ENCODE measurements around the gene SLC44A2. TPM values are rescaled to one million over a fixed set of nuclear protein-coding genes. Genes with fewer than 3 reads are reported as not detected.

SLC44A2 gene
- total and polyA plus RNA-seq, 5 donors, result 70.1 to 145 (median 109) TPM

DNA sequence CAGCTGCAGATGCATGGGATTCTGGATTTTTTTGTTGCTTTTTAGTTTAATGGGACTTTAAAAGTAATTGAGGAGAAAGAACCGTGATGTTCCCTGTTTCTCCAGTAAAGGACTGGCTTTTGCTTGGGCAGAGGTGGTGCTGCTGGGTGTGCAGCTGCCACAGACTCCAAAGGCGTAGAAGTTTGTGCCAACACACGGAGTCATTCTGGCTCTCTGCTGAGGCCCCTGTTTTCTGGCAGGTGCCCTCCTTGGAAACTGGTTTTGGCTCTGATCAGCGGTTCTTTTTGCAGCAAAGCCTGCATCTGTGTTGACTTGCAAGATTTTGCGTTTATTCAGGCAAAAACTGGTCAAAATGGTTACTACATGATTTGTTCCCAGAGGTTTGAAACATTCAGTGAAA lies 59.9 kb downstream of the SLC44A2 start:
- DNase-seq (no peak), ATAC-seq (no peak)
- intact Hi-C loops (cut with DNase I), result no loop called here
- H3K4me3 ChIP-seq (ENCODE audit: low read length), result no peak overlapping the region
- 70% methylated on average over 5 of the region's 5 CpGs for WGBS
- H3K27ac ChIP-seq (ENCODE audit: low read length), result no peak overlapping the region
- no peaks in the 10 kb centered on the region for H3K4me1 ChIP-seq (ENCODE audit: control insufficient read depth, insufficient read depth, low read length)
- no peaks in the 10 kb centered on the region for H3K27me3 ChIP-seq (ENCODE audit: control insufficient read depth, insufficient read depth)
- H3K9me3 ChIP-seq (ENCODE audit: control insufficient read depth, low read length), result no peaks in the 10 kb centered on the region

GRCh38 chr19:10686193-10686592 lies 60.8 kb downstream of the SLC44A2 start:
- no peaks in the 10 kb centered on the region for H3K9me3 ChIP-seq (ENCODE audit: control insufficient read depth, low read length)
- intact Hi-C loops (cut with DNase I), result no loop called here
- no peak overlapping the region for H3K27ac ChIP-seq (ENCODE audit: low read length)
- WGBS, result 75% methylated on average over 10 of the region's 10 CpGs
- ATAC-seq (peak in 1 of 2 donors; percentile 3), DNase-seq (no peak)
- no peaks in the 10 kb centered on the region for H3K4me1 ChIP-seq (ENCODE audit: control insufficient read depth, insufficient read depth, low read length)
- no peak overlapping the region for H3K4me3 ChIP-seq (ENCODE audit: low read length)
- no peaks in the 10 kb centered on the region for H3K27me3 ChIP-seq (ENCODE audit: control insufficient read depth, insufficient read depth)

- no peak overlapping the region for H3K27ac ChIP-seq (ENCODE audit: low read length)
Observed at GRCh38 chr19:10686661-10687517, 61.5 kb downstream of the SLC44A2 start.

GRCh38 chr19:10687518-10688288 lies 62.4 kb downstream of the SLC44A2 start:
- DNase-seq, result no peak
- H3K4me3 ChIP-seq (ENCODE audit: low read length), result no peak overlapping the region
- no peak for ATAC-seq
- intact Hi-C loops (cut with DNase I), result no loop called here
- no peak overlapping the region for H3K27ac ChIP-seq (ENCODE audit: low read length)
- H3K27me3 ChIP-seq (ENCODE audit: control insufficient read depth, insufficient read depth), result no peaks in the 10 kb centered on the region
- no peaks in the 10 kb centered on the region for H3K9me3 ChIP-seq (ENCODE audit: control insufficient read depth, low read length)
- 88% methylated on average over 25 of the region's 25 CpGs for WGBS
- H3K4me1 ChIP-seq (ENCODE audit: control insufficient read depth, insufficient read depth, low read length), result no peaks in the 10 kb centered on the region

More at GRCh38 chr19:10686661-10687517, 61.5 kb downstream of the SLC44A2 start:
- intact Hi-C loops (cut with DNase I), result no loop called here
- ATAC-seq (peak; percentile 48 to 74), DNase-seq (peak; percentile 70 to 90 (median 86))
- 60% methylated on average over 31 of the region's 31 CpGs for WGBS
- Histone ChIP-seq H3K4me3 (ENCODE audit: low read length) (no peak overlapping the region), H3K9me3 (ENCODE audit: control insufficient read depth, low read length) (no peaks in the 10 kb centered on the region), H3K4me1 (ENCODE audit: control insufficient read depth, insufficient read depth, low read length) (no peaks in the 10 kb centered on the region), H3K27me3 (ENCODE audit: control insufficient read depth, insufficient read depth) (no peaks in the 10 kb centered on the region)

GRCh38 chr19:10688545-10689280 lies 63.4 kb downstream of the SLC44A2 start:
- H3K27me3 ChIP-seq (ENCODE audit: control insufficient read depth, insufficient read depth), result no peaks in the 10 kb centered on the region
- 93% methylated on average over 27 of the region's 27 CpGs for WGBS
- H3K9me3 ChIP-seq (ENCODE audit: control insufficient read depth, low read length), result no peaks in the 10 kb centered on the region
- ATAC-seq (no peak), DNase-seq (no peak)
- no peaks in the 10 kb centered on the region for H3K4me1 ChIP-seq (ENCODE audit: control insufficient read depth, insufficient read depth, low read length)
- H3K4me3 ChIP-seq (ENCODE audit: low read length), result no peak overlapping the region
- no peak overlapping the region for H3K27ac ChIP-seq (ENCODE audit: low read length)
- intact Hi-C loops (cut with DNase I), result no loop called here

GRCh38 chr19:10690341-10690781 lies 65.0 kb downstream of the SLC44A2 start:
- DNase-seq, result peak in 1 of 3 donors; percentile 13
- H3K9me3 ChIP-seq (ENCODE audit: control insufficient read depth, low read length), result no peaks in the 10 kb centered on the region
- H3K4me3 ChIP-seq (ENCODE audit: low read length), result no peak overlapping the region
- ATAC-seq, result no peak
- intact Hi-C loops (cut with DNase I), result no loop called here
- 44% methylated on average over 7 of the region's 7 CpGs for WGBS
- no peak overlapping the region for H3K27ac ChIP-seq (ENCODE audit: low read length)
- H3K27me3 ChIP-seq (ENCODE audit: control insufficient read depth, insufficient read depth), result no peaks in the 10 kb centered on the region
- peaks cover 2% of the 10 kb centered on the region for H3K4me1 ChIP-seq (ENCODE audit: control insufficient read depth, insufficient read depth, low read length)

GRCh38 chr19:10691178-10691881 lies 66.0 kb downstream of the SLC44A2 start:
- ATAC-seq (no peak), DNase-seq (peak in 1 of 3 donors; percentile 47)
- Histone ChIP-seq H3K9me3 (ENCODE audit: control insufficient read depth, low read length) (no peaks in the 10 kb centered on the region), H3K27me3 (ENCODE audit: control insufficient read depth, insufficient read depth) (no peaks in the 10 kb centered on the region), H3K4me1 (ENCODE audit: control insufficient read depth, insufficient read depth, low read length) (peaks cover 7% of the 10 kb centered on the region), H3K4me3 (ENCODE audit: low read length) (no peak overlapping the region), H3K27ac (ENCODE audit: low read length) (no peak overlapping the region)
- WGBS, result 82% methylated on average over 23 of the region's 23 CpGs
- intact Hi-C loops (cut with DNase I), result no loop called here

- no peak overlapping the region for H3K27ac ChIP-seq (ENCODE audit: low read length)
- H3K4me1 ChIP-seq (ENCODE audit: control insufficient read depth, insufficient read depth, low read length), result peaks cover 7% of the 10 kb centered on the region
- intact Hi-C loops (cut with DNase I), result no loop called here
- no peaks in the 10 kb centered on the region for H3K9me3 ChIP-seq (ENCODE audit: control insufficient read depth, low read length)
- 86% methylated on average over 5 of the region's 5 CpGs for WGBS
- H3K27me3 ChIP-seq (ENCODE audit: control insufficient read depth, insufficient read depth), result no peaks in the 10 kb centered on the region
- no peak for ATAC-seq
- peak in 1 of 3 donors; percentile 42 for DNase-seq
- no peak overlapping the region for H3K4me3 ChIP-seq (ENCODE audit: low read length)
Observed at GRCh38 chr19:10691883-10692282, 66.5 kb downstream of the SLC44A2 start.

- ATAC-seq (no peak), DNase-seq (peak in 1 of 3 donors; percentile 13)
- Histone ChIP-seq H3K4me3 (ENCODE audit: low read length) (no peak overlapping the region), H3K27me3 (ENCODE audit: control insufficient read depth, insufficient read depth) (no peaks in the 10 kb centered on the region), H3K27ac (ENCODE audit: low read length) (no peak overlapping the region), H3K4me1 (ENCODE audit: control insufficient read depth, insufficient read depth, low read length) (peaks cover 7% of the 10 kb centered on the region), H3K9me3 (ENCODE audit: control insufficient read depth, low read length) (no peaks in the 10 kb centered on the region)
- WGBS, result 90% methylated on average over 5 of the region's 5 CpGs
- intact Hi-C loops (cut with DNase I), result no loop called here
Observed at GRCh38 chr19:10692673-10693264, 67.4 kb downstream of the SLC44A2 start.

Data from right cardiac atrium (tissue), 5 donors.